Trophoblast cell (in vitro differentiated cells and primary cell): ENCODE results near the gene ST3GAL5.

Experiments used
- DNase-seq, 2 donors: peaks; one replicate each; pipeline ENCODE4 v3.0.0-alpha.2; 2016
- H2AFZ ChIP-seq: 2 replicates; pipeline ENCODE4 v1.6.1; 2013; ENCODE audit warnings: low read length, moderate library complexity, mild to moderate bottlenecking; ENCODE audit not compliant: insufficient read depth, poor library complexity
- H2AK5ac ChIP-seq: 2 replicates; pipeline ENCODE4 v1.6.1; 2013; ENCODE audit warnings: mild to moderate bottlenecking, low read length
- H2BK120ac ChIP-seq: 2 replicates; pipeline ENCODE4 v1.6.1; 2013; ENCODE audit warnings: low read length, mild to moderate bottlenecking, moderate library complexity; ENCODE audit not compliant: insufficient read depth, poor library complexity
- H2BK12ac ChIP-seq: 2 replicates; pipeline ENCODE4 v1.6.1; 2013; ENCODE audit warnings: mild to moderate bottlenecking, low read length, moderate library complexity
- H2BK5ac ChIP-seq: 2 replicates; pipeline ENCODE4 v1.6.1; 2013; ENCODE audit warnings: low read length, low read depth, moderate library complexity, mild to moderate bottlenecking; ENCODE audit not compliant: poor library complexity
- H3K14ac ChIP-seq: 2 replicates; pipeline ENCODE4 v1.6.1; 2013; ENCODE audit warnings: mild to moderate bottlenecking, low read length
- H3K18ac ChIP-seq: 2 replicates; pipeline ENCODE4 v1.6.1; 2013; ENCODE audit warnings: mild to moderate bottlenecking, low read length
- H3K23ac ChIP-seq: 2 replicates; pipeline ENCODE4 v1.6.1; 2013; ENCODE audit warnings: low read length
- H3K27ac ChIP-seq: 2 replicates; pipeline ENCODE4 v1.5.1; 2013; ENCODE audit warnings: low read depth, mild to moderate bottlenecking, inconsistent platforms, low read length, moderate library complexity
- H3K27me3 ChIP-seq: 2 replicates; pipeline ENCODE4 v1.6.1; 2013; ENCODE audit warnings: inconsistent platforms, mild to moderate bottlenecking, low read length, moderate library complexity; ENCODE audit not compliant: insufficient read depth
- H3K36me3 ChIP-seq, 2 experiments: 1 replicate in 1 of 2; 2 replicates in 1 of 2; pipeline ENCODE4 v1.6.1; 2013; ENCODE audit warnings: low read length in 2 of 2, mild to moderate bottlenecking in 2 of 2, moderate library complexity in 1 of 2; ENCODE audit not compliant: insufficient read depth in 2 of 2, control insufficient read depth in 1 of 2
- H3K4ac ChIP-seq: 2 replicates; pipeline ENCODE4 v1.6.1; 2013; ENCODE audit warnings: low read depth, mild to moderate bottlenecking, low read length, moderate library complexity
- H3K4me1 ChIP-seq, 2 experiments: 1 replicate in 1 of 2; 2 replicates in 1 of 2; pipeline ENCODE4 v1.6.1; 2013; ENCODE audit warnings: low read length in 2 of 2, mild to moderate bottlenecking in 2 of 2, moderate library complexity in 1 of 2; ENCODE audit not compliant: insufficient read depth in 2 of 2, control insufficient read depth in 1 of 2
- H3K4me2 ChIP-seq: 2 replicates; pipeline ENCODE4 v1.6.1; 2013; ENCODE audit warnings: inconsistent platforms, mild to moderate bottlenecking, low read length, moderate library complexity
- H3K4me3 ChIP-seq: 2 replicates; pipeline ENCODE4 v1.5.1; 2013; ENCODE audit warnings: mild to moderate bottlenecking, low read depth, low read length, inconsistent platforms
- H3K79me1 ChIP-seq: one replicate; pipeline ENCODE4 v1.6.1; 2013; ENCODE audit warnings: low read length
- H3K79me2 ChIP-seq: 2 replicates; pipeline ENCODE4 v1.6.1; 2013; ENCODE audit warnings: low read length, mild to moderate bottlenecking; ENCODE audit not compliant: control insufficient read depth, insufficient read depth, poor library complexity
- H3K9ac ChIP-seq: 2 replicates; pipeline ENCODE4 v1.6.1; 2013; ENCODE audit warnings: mild to moderate bottlenecking, low read length
- H3K9me3 ChIP-seq: 2 replicates; pipeline ENCODE4 v1.6.1; 2013; ENCODE audit warnings: low read depth, mild to moderate bottlenecking, control low read depth, inconsistent platforms, low read length; ENCODE audit not compliant: insufficient read depth
- H4K12ac ChIP-seq: 2 replicates; pipeline ENCODE4 v1.6.1; 2013; ENCODE audit warnings: low read depth, mild to moderate bottlenecking, low read length, moderate library complexity
- H4K8ac ChIP-seq: 2 replicates; pipeline ENCODE4 v1.6.1; 2013; ENCODE audit warnings: low read depth, mild to moderate bottlenecking, low read length, moderate library complexity
- H4K91ac ChIP-seq: one replicate; pipeline ENCODE4 v1.6.1; 2013; ENCODE audit warnings: low read depth, mild to moderate bottlenecking, low read length, moderate library complexity
- WGBS: extraction: QIAGEN DNeasy Blood & Tissue Kit; methylation state at CpG from one replicate; pipeline ENCODE4 v1.1.7; 2013; ENCODE audit warnings: missing lambda C conversion rate; ENCODE audit not compliant: insufficient read length, insufficient coverage; ENCODE audit errors: extremely low coverage; 5-methylcytosine and 5-hydroxymethylcytosine counted together

The ST3GAL5 gene

DNA sequence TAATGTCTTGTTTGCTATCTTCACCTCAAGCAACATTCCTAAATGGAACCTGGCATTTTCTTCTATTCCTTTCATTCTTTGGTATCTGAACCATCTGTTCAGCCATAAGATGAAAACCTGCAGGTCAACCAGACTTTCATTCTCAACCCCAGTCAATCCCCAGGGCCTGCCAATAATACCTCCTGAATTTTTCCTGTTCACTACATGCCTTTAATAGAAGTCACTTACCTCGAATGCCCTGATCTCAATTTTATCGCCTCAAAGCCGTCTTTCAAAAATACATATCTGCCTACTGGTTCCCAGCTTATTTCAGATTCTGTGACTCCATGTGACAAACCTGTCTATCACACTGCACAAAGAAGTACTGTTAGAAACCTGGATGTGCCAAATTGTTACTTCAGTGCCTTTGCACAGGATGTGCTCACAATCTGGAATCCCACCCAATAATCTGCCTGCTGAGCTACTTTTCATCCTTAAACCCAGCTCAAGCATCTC lies 22.6 kb downstream of the ST3GAL5 start:
- WGBS = no CpG with 5 or more reads among the region's 3 CpGs
- no peak overlapping the region for H3K4me2 ChIP-seq
- H3K18ac ChIP-seq = peak overlapping the region; percentile 46
- H2AFZ ChIP-seq = no peak overlapping the region
- H3K4me3 ChIP-seq = no peak overlapping the region
- no peak overlapping the region for H3K9ac ChIP-seq
- no peaks in the 10 kb centered on the region for H3K79me2 ChIP-seq
- DNase-seq = peak; percentile 91 to 95
- H4K8ac ChIP-seq = no peak overlapping the region
- no peaks in the 10 kb centered on the region for H3K27me3 ChIP-seq
- peaks cover 8 to 13% of the 10 kb centered on the region in 2 experiments for H3K4me1 ChIP-seq
- H3K27ac ChIP-seq = peak overlapping the region; percentile 81
- no peak overlapping the region for H3K4ac ChIP-seq
- H2BK12ac ChIP-seq = peak overlapping the region; percentile 36
- no peak overlapping the region for H3K23ac ChIP-seq
- H4K12ac ChIP-seq = no peak overlapping the region
- H2BK120ac ChIP-seq = peak overlapping the region; percentile 35
- no peaks in the 10 kb centered on the region for H3K9me3 ChIP-seq
- H3K79me1 ChIP-seq = peaks cover 3% of the 10 kb centered on the region
- peak overlapping the region; percentile 50 for H2BK5ac ChIP-seq
- H3K36me3 ChIP-seq = peaks cover 12 to 13% of the 10 kb centered on the region in 2 experiments
- no peak overlapping the region for H3K14ac ChIP-seq
- no peak overlapping the region for H2AK5ac ChIP-seq
- H4K91ac ChIP-seq = peak overlapping the region; percentile 3

GRCh38 chr2:85865539-85866164 lies 23.1 kb downstream of the ST3GAL5 start:
- no peaks in the 10 kb centered on the region for H3K9me3 ChIP-seq
- H3K23ac ChIP-seq = no peak overlapping the region
- H4K12ac ChIP-seq = no peak overlapping the region
- no peak overlapping the region for H3K9ac ChIP-seq
- no peaks in the 10 kb centered on the region for H3K27me3 ChIP-seq
- H3K79me1 ChIP-seq = peaks cover 3% of the 10 kb centered on the region
- H3K4me2 ChIP-seq = peak overlapping the region; percentile 22
- peak overlapping the region; percentile 6 for H2BK12ac ChIP-seq
- H3K27ac ChIP-seq = peak overlapping the region; percentile 81
- no peak overlapping the region for H2AK5ac ChIP-seq
- peak overlapping the region; percentile 50 for H2BK5ac ChIP-seq
- H2BK120ac ChIP-seq = peak overlapping the region; percentile 10
- H3K36me3 ChIP-seq = peaks cover 13% of the 10 kb centered on the region in 2 experiments
- H4K8ac ChIP-seq = no peak overlapping the region
- no peak overlapping the region for H3K14ac ChIP-seq
- H4K91ac ChIP-seq = peak overlapping the region; percentile 3
- H3K18ac ChIP-seq = peak overlapping the region; percentile 7
- H3K4me1 ChIP-seq = peaks cover 8 to 13% of the 10 kb centered on the region in 2 experiments
- H3K79me2 ChIP-seq = no peaks in the 10 kb centered on the region
- WGBS = no CpG with 5 or more reads among the region's 6 CpGs
- no peak overlapping the region for H3K4me3 ChIP-seq
- H3K4ac ChIP-seq = no peak overlapping the region
- DNase-seq = peak; percentile 86 to 88
- H2AFZ ChIP-seq = no peak overlapping the region

- no peak overlapping the region for H4K12ac ChIP-seq
- WGBS = no CpG with 5 or more reads among the region's 2 CpGs
Observed at GRCh38 chr2:85864654-85865053, 24.1 kb downstream of the ST3GAL5 start.

GRCh38 chr2:85862426-85862825 lies 26.4 kb downstream of the ST3GAL5 start:
- peaks cover 10 to 20% of the 10 kb centered on the region in 2 experiments for H3K36me3 ChIP-seq
- H3K27me3 ChIP-seq = no peaks in the 10 kb centered on the region
- no peak overlapping the region for H2BK120ac ChIP-seq
- no peak for DNase-seq
- H3K9ac ChIP-seq = no peak overlapping the region
- H3K79me1 ChIP-seq = peaks cover 3% of the 10 kb centered on the region
- H3K9me3 ChIP-seq = no peaks in the 10 kb centered on the region
- WGBS = no CpG with 5 or more reads among the region's 5 CpGs
- no peak overlapping the region for H3K27ac ChIP-seq
- no peak overlapping the region for H3K23ac ChIP-seq
- no peak overlapping the region for H4K91ac ChIP-seq
- no peak overlapping the region for H3K4ac ChIP-seq
- no peak overlapping the region for H4K12ac ChIP-seq
- no peaks in the 10 kb centered on the region for H3K79me2 ChIP-seq
- H2AFZ ChIP-seq = no peak overlapping the region
- H3K4me3 ChIP-seq = no peak overlapping the region
- H2AK5ac ChIP-seq = no peak overlapping the region
- H3K14ac ChIP-seq = no peak overlapping the region
- no peak overlapping the region for H3K4me2 ChIP-seq
- H4K8ac ChIP-seq = no peak overlapping the region
- H2BK12ac ChIP-seq = no peak overlapping the region
- H3K18ac ChIP-seq = no peak overlapping the region
- peaks cover 13 to 14% of the 10 kb centered on the region in 2 experiments for H3K4me1 ChIP-seq
- no peak overlapping the region for H2BK5ac ChIP-seq

More at GRCh38 chr2:85864654-85865053, 24.1 kb downstream of the ST3GAL5 start:
- Histone ChIP-seq H4K91ac (peak overlapping the region; percentile 16), H3K4ac (no peak overlapping the region), H3K23ac (no peak overlapping the region), H3K27me3 (no peaks in the 10 kb centered on the region), H2BK120ac (no peak overlapping the region), H3K27ac (no peak overlapping the region), H3K9me3 (no peaks in the 10 kb centered on the region), H3K79me1 (peaks cover 3% of the 10 kb centered on the region), H3K14ac (no peak overlapping the region), H2BK12ac (peak overlapping the region; percentile 6), H3K4me1 (peaks cover 8 to 13% of the 10 kb centered on the region in 2 experiments), H3K4me2 (no peak overlapping the region), H3K9ac (no peak overlapping the region), H3K36me3 (peaks cover 11 to 12% of the 10 kb centered on the region in 2 experiments), H3K4me3 (no peak overlapping the region), H2BK5ac (peak overlapping the region; percentile 5), H2AK5ac (no peak overlapping the region), H3K79me2 (no peaks in the 10 kb centered on the region), H4K8ac (no peak overlapping the region), H3K18ac (no peak overlapping the region), H2AFZ (no peak overlapping the region)
- DNase-seq = no peak
